Omental fat pad (tissue), 4 donors: ENCODE results near the gene MUC6. TPM values are rescaled to one million over a fixed set of nuclear protein-coding genes. Genes with fewer than 3 reads are reported as not detected.

Experiments used
- ATAC-seq: fragments of 150-250 bp; one replicate; pipeline ENCODE4 v1.9.1; 2016; ENCODE audit warnings: mild to moderate bottlenecking, moderate library complexity; ENCODE audit not compliant: low FRiP score
- DNase-seq: peaks from one replicate; pipeline ENCODE4 v3.0.0-alpha.2; 2019; ENCODE audit warnings: low spot score
- total RNA-seq, 4 donors: library from RNA; depleted of rRNA; stranded (reverse); fragments of >200 nt; gene quantifications; one replicate each; pipeline ENCODE4 v1.1.0, GENCODE V29; 2016
- TF ChIP-seq, protein P1 (sequence below), 3 donors: fragments of 450-650 bp; IDR thresholded peaks; one replicate each; pipeline ENCODE4 v1.5.1; 2016 to 2017; ENCODE audit warnings: antibody characterized with exemption in 3 of 3, mild to moderate bottlenecking in 3 of 3, moderate library complexity in 2 of 3

The MUC6 gene
- total RNA-seq, 4 donors from 2014 or later = not detected

DNA sequence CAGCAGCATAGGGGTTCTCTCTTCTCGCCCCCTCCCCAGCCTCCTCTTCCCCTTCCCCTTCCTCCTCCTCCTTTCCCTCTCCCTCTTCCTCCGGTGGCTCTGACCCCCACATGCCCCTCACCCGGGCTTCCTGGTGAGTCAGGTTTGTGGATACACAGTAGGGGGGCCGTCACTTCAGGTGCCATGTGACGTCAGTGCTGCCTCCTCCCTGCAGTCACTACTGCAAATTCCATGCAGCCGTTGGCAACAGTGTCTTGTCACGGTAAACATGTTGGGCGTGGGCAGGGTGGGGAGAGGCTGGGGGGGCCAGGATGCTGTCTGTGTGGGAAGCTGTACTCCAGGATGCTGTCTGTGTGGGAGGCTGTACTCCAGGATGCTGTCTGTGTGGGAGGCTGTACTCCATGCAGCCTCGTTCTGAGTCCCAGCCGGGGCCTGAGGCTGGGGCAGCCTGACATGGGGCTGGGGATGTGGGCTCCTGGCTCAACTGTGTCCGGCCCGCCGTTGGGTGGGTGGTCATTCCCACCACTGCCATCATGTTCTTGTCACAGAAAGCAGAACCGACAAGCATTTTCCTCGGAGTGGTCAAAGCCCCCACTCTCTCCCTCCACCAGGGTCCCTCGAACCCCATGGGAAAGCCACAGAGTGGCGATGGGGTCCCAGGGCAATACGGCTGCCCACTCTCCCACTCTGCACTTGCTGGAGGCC lies 35.8 kb upstream of the MUC6 start:
- ATAC-seq (peak; percentile 35), DNase-seq (no peak)
- TF ChIP-seq, protein P1, sequence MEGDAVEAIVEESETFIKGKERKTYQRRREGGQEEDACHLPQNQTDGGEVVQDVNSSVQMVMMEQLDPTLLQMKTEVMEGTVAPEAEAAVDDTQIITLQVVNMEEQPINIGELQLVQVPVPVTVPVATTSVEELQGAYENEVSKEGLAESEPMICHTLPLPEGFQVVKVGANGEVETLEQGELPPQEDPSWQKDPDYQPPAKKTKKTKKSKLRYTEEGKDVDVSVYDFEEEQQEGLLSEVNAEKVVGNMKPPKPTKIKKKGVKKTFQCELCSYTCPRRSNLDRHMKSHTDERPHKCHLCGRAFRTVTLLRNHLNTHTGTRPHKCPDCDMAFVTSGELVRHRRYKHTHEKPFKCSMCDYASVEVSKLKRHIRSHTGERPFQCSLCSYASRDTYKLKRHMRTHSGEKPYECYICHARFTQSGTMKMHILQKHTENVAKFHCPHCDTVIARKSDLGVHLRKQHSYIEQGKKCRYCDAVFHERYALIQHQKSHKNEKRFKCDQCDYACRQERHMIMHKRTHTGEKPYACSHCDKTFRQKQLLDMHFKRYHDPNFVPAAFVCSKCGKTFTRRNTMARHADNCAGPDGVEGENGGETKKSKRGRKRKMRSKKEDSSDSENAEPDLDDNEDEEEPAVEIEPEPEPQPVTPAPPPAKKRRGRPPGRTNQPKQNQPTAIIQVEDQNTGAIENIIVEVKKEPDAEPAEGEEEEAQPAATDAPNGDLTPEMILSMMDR (IDR thresholded peaks at IDR 0.05) = no peak

DNA sequence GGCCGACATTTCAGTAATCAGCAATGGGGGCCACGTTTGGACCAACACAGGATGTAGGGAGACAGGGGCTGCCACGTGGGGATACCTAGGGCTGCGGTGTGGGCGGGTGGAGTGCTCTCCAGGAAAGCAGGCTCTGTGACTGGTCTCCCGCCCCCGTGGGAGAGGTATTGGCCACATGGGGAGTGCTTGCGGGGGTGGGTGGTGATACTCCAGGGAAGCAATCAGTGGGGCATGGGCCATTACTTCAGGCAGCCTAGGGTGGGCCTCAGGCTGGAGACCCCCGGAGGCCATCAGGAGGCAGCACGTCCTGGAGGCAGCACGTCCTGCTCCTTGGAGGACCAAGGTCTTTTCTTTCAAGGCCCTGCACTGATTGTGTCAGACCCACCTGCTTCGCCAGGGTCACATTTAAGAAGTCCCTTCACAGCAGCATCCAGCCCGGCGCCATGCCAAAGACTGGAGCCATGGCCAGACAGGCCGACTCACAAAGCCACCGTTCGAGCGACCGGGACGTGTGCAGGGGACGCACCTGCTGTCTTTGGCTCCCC lies 35.1 kb upstream of the MUC6 start:
- ATAC-seq = no peak
- TF ChIP-seq, protein P1 (IDR thresholded peaks at IDR 0.05) = no peak
- no peak for DNase-seq

DNA sequence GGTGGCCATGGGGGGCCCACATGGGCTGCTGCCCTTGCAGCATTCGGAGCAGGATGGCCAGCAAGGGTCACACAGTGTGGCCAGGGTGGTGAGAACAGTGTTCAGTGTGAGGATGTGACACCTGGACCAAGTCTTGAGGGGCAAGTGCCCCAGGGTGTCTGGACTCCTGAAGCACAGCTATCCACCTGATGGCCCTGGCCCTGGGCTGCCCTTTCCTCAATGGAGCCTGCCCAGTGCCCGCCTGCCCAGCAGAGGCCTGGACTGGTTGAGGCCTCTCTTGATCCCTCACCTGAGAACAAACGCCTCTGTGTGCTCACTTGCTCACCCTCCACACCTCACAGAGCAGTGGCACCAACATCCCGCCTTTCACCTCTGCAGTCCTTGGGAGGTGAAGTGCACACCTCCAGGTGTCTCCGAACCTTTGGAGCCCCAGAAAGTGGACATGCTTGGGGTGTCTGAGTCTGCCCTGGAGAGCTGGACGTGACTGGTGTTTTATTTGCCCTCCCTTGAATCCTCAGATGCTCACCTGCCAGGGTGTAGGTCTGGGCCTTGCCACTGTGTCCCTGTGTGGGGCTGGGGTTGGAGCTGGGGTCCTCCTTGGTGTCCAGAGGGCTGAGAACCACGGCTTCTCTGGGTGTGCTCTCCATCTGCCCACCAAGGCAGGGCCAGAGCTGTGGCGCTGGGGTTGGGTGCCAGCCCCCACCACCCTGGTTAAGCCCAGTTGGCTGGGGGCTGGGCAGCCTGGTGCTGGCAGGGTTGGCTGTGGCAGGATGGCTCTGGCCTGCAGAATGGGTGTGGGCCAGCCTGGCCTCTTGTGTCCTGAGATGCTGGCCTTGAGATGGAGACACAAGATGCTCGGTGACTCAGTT lies 34.3 kb upstream of the MUC6 start:
- ATAC-seq (no peak), DNase-seq (no peak)
- TF ChIP-seq, protein P1 (IDR thresholded peaks at IDR 0.05) = no peak

DNA sequence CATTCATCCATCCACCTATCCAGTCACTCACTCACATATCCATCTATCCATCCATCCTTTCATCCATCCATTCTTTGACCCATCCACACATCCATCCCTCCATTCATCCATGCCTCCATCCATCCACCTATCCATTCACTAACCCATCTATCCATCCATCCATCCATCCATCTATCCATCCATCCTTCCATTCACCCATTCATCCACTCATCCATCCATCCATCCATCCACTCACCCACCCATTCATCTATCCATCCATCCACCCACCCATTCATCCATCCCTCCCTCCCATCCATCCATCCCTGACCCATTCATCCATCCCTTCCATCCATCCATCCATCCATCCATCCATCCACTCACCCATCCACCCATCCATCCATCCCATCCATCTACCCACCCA lies 33.2 kb upstream of the MUC6 start:
- DNase-seq (no peak), ATAC-seq (no peak)
- TF ChIP-seq, protein P1 (IDR thresholded peaks at IDR 0.05) = no peak

DNA sequence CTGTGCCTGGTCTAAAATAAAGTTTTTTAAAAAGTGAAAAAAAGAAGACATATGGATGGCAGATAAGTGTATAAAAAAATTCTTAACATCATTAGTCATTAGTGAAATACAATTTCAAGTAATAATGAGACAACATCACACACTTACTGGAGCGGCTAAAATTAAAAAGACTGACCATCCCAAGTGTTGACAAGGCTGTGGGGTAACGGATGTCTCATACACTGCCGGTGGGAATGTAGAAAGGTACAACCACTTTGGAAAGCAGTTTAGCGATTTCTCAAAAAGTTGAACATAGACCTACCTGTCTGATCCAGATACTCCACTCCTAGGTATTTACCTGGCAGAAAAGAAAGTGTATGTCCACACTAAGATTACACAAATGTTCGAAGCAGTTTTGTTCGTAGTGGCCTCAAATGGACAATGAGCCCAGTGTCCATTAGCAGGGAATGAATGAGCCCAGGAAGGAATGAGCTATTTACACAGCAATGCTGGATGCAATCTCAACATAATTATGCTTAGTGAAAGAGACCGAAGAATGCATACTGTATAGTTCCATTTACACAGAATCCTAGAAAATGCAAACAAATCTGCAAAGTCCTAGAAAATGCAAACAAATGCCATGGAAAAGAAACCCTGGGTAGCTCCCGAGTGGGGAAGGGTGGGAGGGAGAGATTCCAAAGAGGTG lies 31.4 kb upstream of the MUC6 start:
- no peak for DNase-seq
- TF ChIP-seq, protein P1 (IDR thresholded peaks at IDR 0.05) = no peak
- no peak for ATAC-seq

DNA sequence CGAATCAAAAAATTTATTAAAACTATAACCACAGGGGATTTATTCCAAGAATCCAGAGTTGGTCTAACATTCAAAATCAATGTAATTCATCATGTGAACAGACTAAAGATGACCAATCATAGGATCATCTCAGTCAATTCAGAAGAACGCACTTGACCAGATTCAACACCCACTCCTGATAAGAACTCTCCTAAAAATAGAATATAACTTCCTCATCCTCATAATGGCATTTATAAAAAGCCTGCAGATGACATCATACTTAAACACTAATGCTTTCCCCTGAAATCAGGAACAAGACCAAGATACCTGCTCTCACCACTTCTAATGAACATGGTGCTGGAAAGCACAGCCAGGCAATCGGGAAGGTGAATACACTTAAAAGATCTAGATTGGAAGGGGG lies 27.6 kb upstream of the MUC6 start:
- ATAC-seq (no peak), DNase-seq (no peak)
- TF ChIP-seq, protein P1 (IDR thresholded peaks at IDR 0.05) = no peak
